HEK293T (cell line): ENCODE results near the gene PLPPR1.

Experiments used
- ELF4 ChIP-seq: fragments of 450-650 bp; IDR thresholded peaks from 2 replicates; pipeline ENCODE4 v1.6.1; 2017; ENCODE audit warnings: antibody characterized with exemption
- FOXA1 ChIP-seq: fragments of 450-650 bp; IDR thresholded peaks from 2 replicates; pipeline ENCODE4 v1.6.1; 2016; ENCODE audit warnings: mild to moderate bottlenecking
- SP1 ChIP-seq: fragments of 450-650 bp; IDR thresholded peaks from 2 replicates; pipeline ENCODE4 v1.6.1; 2017
- SUZ12 ChIP-seq: fragments of 450-650 bp; IDR thresholded peaks from 2 replicates; pipeline ENCODE4 v1.6.1; 2016; ENCODE audit warnings: mild to moderate bottlenecking
- ZNF384 ChIP-seq: fragments of 450-650 bp; IDR thresholded peaks from 2 replicates; pipeline ENCODE4 v1.6.1; 2016

GRCh38 chr9:101372327-101373118, 344.0 kb downstream of the PLPPR1 start:
- TF ChIP-seq SUZ12 = no peak
- no peak for TF ChIP-seq FOXA1
- TF ChIP-seq ZNF384 = no peak
- no peak for TF ChIP-seq ELF4
- TF ChIP-seq SP1 = no peak
